Endodermal cell (in vitro differentiated cells): ENCODE measurements around the gene POLE3. TPM values are rescaled to one million over a fixed set of nuclear protein-coding genes. Genes with fewer than 3 reads are reported as not detected.

Experiments used
- DNase-seq: peaks from one replicate; pipeline ENCODE4 v3.0.0-alpha.2; 2017
- H3K27ac ChIP-seq: 2 replicates; pipeline ENCODE4 v1.5.1; 2013; ENCODE audit warnings: mild to moderate bottlenecking, low read depth, low read length, moderate library complexity
- H3K27me3 ChIP-seq: 2 replicates; pipeline ENCODE4 v1.6.1; 2013; ENCODE audit warnings: mild to moderate bottlenecking, low read length, moderate library complexity; ENCODE audit not compliant: insufficient read depth, control insufficient read depth, poor library complexity, severe bottlenecking
- H3K36me3 ChIP-seq: 2 replicates; pipeline ENCODE4 v1.7.0; 2013; ENCODE audit warnings: mild to moderate bottlenecking, low read length, moderate library complexity; ENCODE audit not compliant: control insufficient read depth, insufficient read depth
- H3K4me1 ChIP-seq: one replicate; pipeline ENCODE4 v1.7.0; 2013; ENCODE audit warnings: low read length; ENCODE audit not compliant: control insufficient read depth, insufficient read depth
- H3K4me3 ChIP-seq: 2 replicates; pipeline ENCODE4 v1.5.1; 2013; ENCODE audit warnings: mild to moderate bottlenecking, low read length, moderate library complexity
- H3K9ac ChIP-seq: 2 replicates; pipeline ENCODE4 v1.6.1; 2013; ENCODE audit warnings: mild to moderate bottlenecking, low read length, moderate library complexity; ENCODE audit not compliant: poor library complexity, severe bottlenecking; ENCODE audit errors: extremely low read depth
- H3K9me3 ChIP-seq: 2 replicates; pipeline ENCODE4 v1.6.1; 2013; ENCODE audit warnings: mild to moderate bottlenecking, low read length, moderate library complexity; ENCODE audit not compliant: control insufficient read depth
- H3K27ac Mint-ChIP-seq: 2 replicates; pipeline ENCODE4 v1.8.0; 2020; ENCODE audit warnings: mixed read lengths
- H3K27me3 Mint-ChIP-seq: 2 replicates; pipeline ENCODE4 v1.8.0; 2021; ENCODE audit warnings: mild to moderate bottlenecking, mixed read lengths; ENCODE audit not compliant: insufficient read depth
- H3K36me3 Mint-ChIP-seq: 2 replicates; pipeline ENCODE4 v1.8.0; 2020; ENCODE audit warnings: low read depth, mixed read lengths
- H3K4me1 Mint-ChIP-seq: 2 replicates; pipeline ENCODE4 v1.8.0; 2020; ENCODE audit warnings: mixed read lengths
- H3K4me3 Mint-ChIP-seq: 2 replicates; pipeline ENCODE4 v1.8.0; 2020; ENCODE audit warnings: mild to moderate bottlenecking, moderate library complexity, mixed read lengths
- H3K9me3 Mint-ChIP-seq: 2 replicates; pipeline ENCODE4 v1.8.0; 2020; ENCODE audit warnings: mild to moderate bottlenecking, mixed read lengths
- CTCF ChIP-seq: fragments of 200-600 bp; sonication (generic); conservative IDR thresholded peaks from 2 replicates; pipeline ENCODE4 v1.5.0; 2021; ENCODE audit warnings: antibody characterized with exemption, mild to moderate bottlenecking
- WGBS, 2 experiments: methylation state at CpG; one replicate each; pipeline versions ENCODE4 v1.1.5 to v1.1.7; 2013; ENCODE audit warnings: missing lambda C conversion rate in 2 of 2, mixed read lengths in 1 of 2; ENCODE audit not compliant: insufficient coverage in 1 of 2, insufficient read length in 1 of 2; 5-methylcytosine and 5-hydroxymethylcytosine counted together
- total RNA-seq, 2 donors: library from RNA; stranded (reverse); fragmentation: NEBNext Ultra II Directional in 1 of 2; extraction: Animal tissue kit (Norgen Biotek cat#: 25700) in 1 of 2; gene quantifications; 2 replicates in 1 of 2; 3 replicates in 1 of 2; pipeline ENCODE4 v1.2.1, GENCODE V29; 2021

Gene POLE3
- total RNA-seq, 2 donors from 2014 or later: 36.5 to 45.6 TPM

GRCh38 chr9:113375057-113376023, 35.1 kb downstream of the POLE3 start:
- Histone ChIP-seq H3K9ac (no peak overlapping the region), H3K4me1 (peaks cover 13% of the 10 kb centered on the region), H3K27me3 (no peaks in the 10 kb centered on the region), H3K4me3 (peak overlapping the region; percentile 86), H3K36me3 (peaks cover 28% of the 10 kb centered on the region), H3K27ac (no peak overlapping the region), H3K9me3 (no peaks in the 10 kb centered on the region)
- peak overlapping the region; percentile 76 for H3K4me3 Mint-ChIP-seq
- 77 to 95% methylated on average over 4 to 6 of the region's 6 CpGs for WGBS, 2 experiments
- no peak for DNase-seq
- peak overlapping the region; percentile 35 for H3K27ac Mint-ChIP-seq
- no peak for TF ChIP-seq CTCF
- H3K4me1 Mint-ChIP-seq: peaks cover 33% of the 10 kb centered on the region
- no peaks in the 10 kb centered on the region for H3K27me3 Mint-ChIP-seq
- no peaks in the 10 kb centered on the region for H3K9me3 Mint-ChIP-seq
- H3K36me3 Mint-ChIP-seq: peaks cover 19% of the 10 kb centered on the region

GRCh38 chr9:113373676-113374392, 36.6 kb downstream of the POLE3 start:
- TF ChIP-seq CTCF: no peak
- H3K4me1 Mint-ChIP-seq: peaks cover 20% of the 10 kb centered on the region
- Histone ChIP-seq H3K9me3 (no peaks in the 10 kb centered on the region), H3K27me3 (no peaks in the 10 kb centered on the region), H3K36me3 (peaks cover 32% of the 10 kb centered on the region), H3K4me3 (peak overlapping the region; percentile 17), H3K27ac (no peak overlapping the region), H3K9ac (no peak overlapping the region), H3K4me1 (peaks cover 13% of the 10 kb centered on the region)
- H3K4me3 Mint-ChIP-seq: peak overlapping the region; percentile 2
- 92 to 97% methylated on average over 18 to 24 of the region's 24 CpGs for WGBS, 2 experiments
- H3K27ac Mint-ChIP-seq: peak overlapping the region; percentile 52
- no peaks in the 10 kb centered on the region for H3K27me3 Mint-ChIP-seq
- H3K9me3 Mint-ChIP-seq: no peaks in the 10 kb centered on the region
- H3K36me3 Mint-ChIP-seq: peaks cover 24% of the 10 kb centered on the region
- DNase-seq: no peak

- Histone ChIP-seq H3K27me3 (no peaks in the 10 kb centered on the region), H3K9me3 (no peaks in the 10 kb centered on the region), H3K9ac (no peak overlapping the region), H3K4me3 (peak overlapping the region; percentile 17), H3K27ac (no peak overlapping the region), H3K4me1 (peaks cover 10% of the 10 kb centered on the region), H3K36me3 (peaks cover 32% of the 10 kb centered on the region)
- DNase-seq: peak; percentile 65
- H3K36me3 Mint-ChIP-seq: peaks cover 30% of the 10 kb centered on the region
- H3K27me3 Mint-ChIP-seq: no peaks in the 10 kb centered on the region
- peaks cover 16% of the 10 kb centered on the region for H3K4me1 Mint-ChIP-seq
- 50 to 51% methylated on average over 2 to 3 of the region's 3 CpGs for WGBS, 2 experiments
- H3K4me3 Mint-ChIP-seq: peak overlapping the region; percentile 2
- peak overlapping the region; percentile 52 for H3K27ac Mint-ChIP-seq
- H3K9me3 Mint-ChIP-seq: no peaks in the 10 kb centered on the region
- TF ChIP-seq CTCF: no peak
These were observed 37.2 kb downstream of the POLE3 start for GRCh38 chr9:113373256-113373655.
